ENCODE data around the gene RNF220.

DNA sequence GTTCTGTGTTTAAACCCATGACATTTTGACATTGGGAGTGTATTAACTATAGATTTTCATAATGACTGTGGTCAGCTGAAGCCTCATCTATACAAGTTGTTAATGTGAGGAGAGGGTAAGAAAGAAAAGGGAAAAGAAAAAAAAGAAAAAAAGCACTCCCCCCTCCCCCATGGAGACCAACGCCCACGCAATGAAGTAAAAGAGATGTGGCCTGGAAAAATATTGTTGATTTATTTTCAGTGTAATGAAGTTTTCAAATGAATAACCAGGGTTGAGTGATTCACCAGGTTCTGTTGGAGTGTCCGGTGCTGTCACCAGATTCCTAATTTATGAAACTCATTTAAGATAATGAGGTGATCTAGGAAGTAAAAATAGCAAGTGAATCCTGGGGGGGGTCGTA, 4.7 kb downstream of the RNF220 start:
- TF ChIP-seq GATA2 (IDR thresholded peaks at IDR 0.05; ENCODE audit: low read depth, low read length) = no peak
- no peak for TF ChIP-seq GATA3 (IDR thresholded peaks at IDR 0.05; ENCODE audit: low read depth, low read length)

Measured in SH-SY5Y (cell line).